Measurements from ENCODE around the gene USP6NL. TPM values are rescaled to one million over a fixed set of nuclear protein-coding genes. Genes with fewer than 3 reads are reported as not detected.

The USP6NL gene
- total and polyA plus RNA-seq, 2 of the 13 experiments (the other 11 are each of a cell fraction or from before 2014, with no cell fraction given), result 10.5 to 22.9 TPM

- TF ChIP-seq, protein P1, sequence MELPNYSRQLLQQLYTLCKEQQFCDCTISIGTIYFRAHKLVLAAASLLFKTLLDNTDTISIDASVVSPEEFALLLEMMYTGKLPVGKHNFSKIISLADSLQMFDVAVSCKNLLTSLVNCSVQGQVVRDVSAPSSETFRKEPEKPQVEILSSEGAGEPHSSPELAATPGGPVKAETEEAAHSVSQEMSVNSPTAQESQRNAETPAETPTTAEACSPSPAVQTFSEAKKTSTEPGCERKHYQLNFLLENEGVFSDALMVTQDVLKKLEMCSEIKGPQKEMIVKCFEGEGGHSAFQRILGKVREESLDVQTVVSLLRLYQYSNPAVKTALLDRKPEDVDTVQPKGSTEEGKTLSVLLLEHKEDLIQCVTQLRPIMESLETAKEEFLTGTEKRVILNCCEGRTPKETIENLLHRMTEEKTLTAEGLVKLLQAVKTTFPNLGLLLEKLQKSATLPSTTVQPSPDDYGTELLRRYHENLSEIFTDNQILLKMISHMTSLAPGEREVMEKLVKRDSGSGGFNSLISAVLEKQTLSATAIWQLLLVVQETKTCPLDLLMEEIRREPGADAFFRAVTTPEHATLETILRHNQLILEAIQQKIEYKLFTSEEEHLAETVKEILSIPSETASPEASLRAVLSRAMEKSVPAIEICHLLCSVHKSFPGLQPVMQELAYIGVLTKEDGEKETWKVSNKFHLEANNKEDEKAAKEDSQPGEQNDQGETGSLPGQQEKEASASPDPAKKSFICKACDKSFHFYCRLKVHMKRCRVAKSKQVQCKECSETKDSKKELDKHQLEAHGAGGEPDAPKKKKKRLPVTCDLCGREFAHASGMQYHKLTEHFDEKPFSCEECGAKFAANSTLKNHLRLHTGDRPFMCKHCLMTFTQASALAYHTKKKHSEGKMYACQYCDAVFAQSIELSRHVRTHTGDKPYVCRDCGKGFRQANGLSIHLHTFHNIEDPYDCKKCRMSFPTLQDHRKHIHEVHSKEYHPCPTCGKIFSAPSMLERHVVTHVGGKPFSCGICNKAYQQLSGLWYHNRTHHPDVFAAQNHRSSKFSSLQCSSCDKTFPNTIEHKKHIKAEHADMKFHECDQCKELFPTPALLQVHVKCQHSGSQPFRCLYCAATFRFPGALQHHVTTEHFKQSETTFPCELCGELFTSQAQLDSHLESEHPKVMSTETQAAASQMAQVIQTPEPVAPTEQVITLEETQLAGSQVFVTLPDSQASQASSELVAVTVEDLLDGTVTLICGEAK (IDR thresholded peaks at IDR 0.05), result no peak
- TF ChIP-seq, protein P1 (CRISPR knock-in tag; IDR thresholded peaks at IDR 0.05), result no peak
Observed at GRCh38 chr10:11439523-11440053, 171.9 kb downstream of the USP6NL start (continued).

Measured in HepG2 (cell line).